Subcutaneous abdominal adipose tissue (tissue), 5 donors: ENCODE data around the gene BPGM.

Experiments used
- H3K27ac ChIP-seq: one replicate; pipeline ENCODE4 v1.7.0; 2013; ENCODE audit warnings: low read depth, mild to moderate bottlenecking, inconsistent platforms, low read length, moderate library complexity
- H3K27me3 ChIP-seq, 5 donors: one replicate each; pipeline ENCODE4 v1.7.0; 2013; ENCODE audit warnings: low read length in 5 of 5, inconsistent platforms in 1 of 5; ENCODE audit not compliant: control insufficient read depth in 5 of 5, insufficient read depth in 4 of 5
- H3K36me3 ChIP-seq, 5 donors: one replicate each; pipeline ENCODE4 v1.7.0; 2013; ENCODE audit warnings: low read length in 5 of 5; ENCODE audit not compliant: control insufficient read depth in 5 of 5, insufficient read depth in 5 of 5
- H3K4me1 ChIP-seq, 5 donors: one replicate each; pipeline ENCODE4 v1.7.0; 2013; ENCODE audit warnings: low read length in 5 of 5, mild to moderate bottlenecking in 3 of 5, moderate library complexity in 1 of 5; ENCODE audit not compliant: control insufficient read depth in 5 of 5, insufficient read depth in 5 of 5
- H3K4me3 ChIP-seq, 5 donors: one replicate each; pipeline ENCODE4 v1.7.0; 2013; ENCODE audit warnings: low read length in 5 of 5, low read depth in 1 of 5
- H3K9ac ChIP-seq, 5 donors: one replicate each; pipeline ENCODE4 v1.7.0; 2013; ENCODE audit warnings: low read length in 5 of 5, mild to moderate bottlenecking in 4 of 5, moderate library complexity in 3 of 5
- H3K9me3 ChIP-seq, 5 donors: one replicate each; pipeline ENCODE4 v1.7.0; 2013; ENCODE audit warnings: low read length in 5 of 5; ENCODE audit not compliant: control insufficient read depth in 5 of 5
- donor health status: healthy.
- donor health status: healthy.
- donor health status: healthy.
- donor health status: healthy.
- donor health status: healthy.

BPGM gene

GRCh38 chr7:134726581-134726980 lies 79.9 kb downstream of the BPGM start:
- H3K4me1 ChIP-seq = peaks cover 0 to 12% (median 9%) of the 10 kb centered on the region in 5 donors
- no peaks in the 10 kb centered on the region for H3K27me3 ChIP-seq
- no peaks in the 10 kb centered on the region for H3K36me3 ChIP-seq
- H3K9me3 ChIP-seq = no peaks in the 10 kb centered on the region
- H3K9ac ChIP-seq = no peak overlapping the region
- H3K27ac ChIP-seq = no peak overlapping the region
- H3K4me3 ChIP-seq = no peak overlapping the region

DNA sequence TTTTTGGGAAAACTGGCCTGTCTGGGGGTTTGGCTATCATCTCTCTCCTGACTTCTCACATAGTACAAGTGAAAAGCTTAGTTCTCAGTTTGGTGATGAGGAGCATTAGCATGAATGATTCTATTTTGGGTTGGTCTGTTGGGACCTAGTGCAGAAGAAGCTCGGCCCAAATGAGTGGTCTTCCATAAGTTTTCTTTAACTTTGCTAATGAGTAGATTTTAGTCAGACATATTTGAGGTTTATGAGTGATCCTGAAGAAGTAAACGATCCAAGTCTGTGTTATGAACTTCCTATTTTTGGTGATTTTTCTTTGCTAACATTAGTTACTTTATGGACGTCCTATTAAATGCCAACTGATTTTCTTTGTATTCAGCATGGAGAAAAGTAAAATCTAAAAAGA lies 81.1 kb downstream of the BPGM start:
- Histone ChIP-seq H3K36me3 (no peaks in the 10 kb centered on the region), H3K4me1 (peaks cover 0 to 12% (median 9%) of the 10 kb centered on the region in 5 donors), H3K27ac (no peak overlapping the region), H3K9ac (no peak overlapping the region), H3K9me3 (no peaks in the 10 kb centered on the region), H3K4me3 (no peak overlapping the region), H3K27me3 (no peaks in the 10 kb centered on the region)
